Measurements from ENCODE around the gene AATF. TPM values are rescaled to one million over a fixed set of nuclear protein-coding genes. Genes with fewer than 3 reads are reported as not detected.
A peak's percentile ranks its signal among the peaks of the same experiment; 100 is the strongest.

Gene AATF
- total and polyA plus RNA-seq, 9 of the 15 experiments (the other 6 are each of a cell fraction or from before 2014, with no cell fraction given), result 34.5 to 133 (median 90.1) TPM

GRCh38 chr17:36948717-36949460 lies at the start of gene AATF (continued):
- TF ChIP-seq NR2C2 (CRISPR knock-in tag; IDR thresholded peaks at IDR 0.05), result no peak
- peak; percentile 10; the same call in 1 of the 2 replicates for TF ChIP-seq NR2C2 (tag; IDR thresholded peaks at IDR 0.05)
- TF ChIP-seq MLX (CRISPR knock-in tag; conservative IDR thresholded peaks at IDR 0.05), result no peak
- TF ChIP-seq TSC22D4 (tag; IDR thresholded peaks at IDR 0.05), result no peak
- 0 out of 2 replicates have a peak, but pooled peaks have one; percentile 45 for TF ChIP-seq PML (IDR thresholded peaks at IDR 0.05; ENCODE audit: low read length)
- peak; percentile 15; the same call in 1 of the 2 replicates for TF ChIP-seq JUND (IDR thresholded peaks at IDR 0.05; ENCODE audit: borderline replicate concordance, low read depth, low read length)
- TF ChIP-seq JUND (tag; IDR thresholded peaks at IDR 0.05; ENCODE audit: borderline replicate concordance, low read depth, low read length), result peak; percentile 46; the same call in 1 of the 3 replicates
- TF ChIP-seq NCOA1 (IDR thresholded peaks at IDR 0.05; ENCODE audit: low read depth), result no peak
- no peak for TF ChIP-seq PREB (CRISPR knock-in tag; IDR thresholded peaks at IDR 0.05)
- TF ChIP-seq ZNF263 (CRISPR knock-in tag; IDR thresholded peaks at IDR 0.05; ENCODE audit: borderline replicate concordance), result peak; percentile 19; the same call in 1 of the 2 replicates
- no peak for TF ChIP-seq RBM14 (IDR thresholded peaks at IDR 0.05; ENCODE audit: borderline replicate concordance, insufficient read depth, low read depth, low read length)
- no peak for TF ChIP-seq PYGO2 (tag; IDR thresholded peaks at IDR 0.05)
- TF ChIP-seq ZNF280B (CRISPR knock-in tag; IDR thresholded peaks at IDR 0.05), result no peak
- peak; percentile 86 for TF ChIP-seq POLR2AphosphoS5 (IDR thresholded peaks at IDR 0.05; ENCODE audit: control insufficient read depth, insufficient read depth, low read depth, low read length)
- no peak for TF ChIP-seq TSHZ1 (CRISPR knock-in tag; IDR thresholded peaks at IDR 0.05)
- no peak for TF ChIP-seq ZC3H8 (IDR thresholded peaks at IDR 0.05)
- no peak for TF ChIP-seq C11orf30 (IDR thresholded peaks at IDR 0.05; ENCODE audit: low read depth)
- TF ChIP-seq NRF1 (conservative IDR thresholded peaks at IDR 0.05 in 1 of 2, IDR thresholded peaks at IDR 0.05 in 1 of 2), result peak; percentile 96 to 97
- TF ChIP-seq HIVEP1 (CRISPR knock-in tag; IDR thresholded peaks at IDR 0.05), result no peak
- no peak for TF ChIP-seq ZNF140 (CRISPR knock-in tag; IDR thresholded peaks at IDR 0.05)
- no peak for TF ChIP-seq ZNF232 (CRISPR knock-in tag; IDR thresholded peaks at IDR 0.05)
